Stomach (tissue), 4 donors: ENCODE measurements around the gene SS18.

Experiments
- EP300 ChIP-seq: sonication (generic); formaldehyde crosslinking; IDR thresholded peaks from one replicate; pipeline ENCODE4 v1.6.1; 2017; ENCODE audit warnings: antibody characterized with exemption
- TF ChIP-seq, protein P1 (sequence below), 7 experiments: fragments of 450-650 bp in 4 of 7; fragments of 200-600 bp in 3 of 7; sonication (generic) in 3 of 7; IDR thresholded peaks; one replicate each; pipeline ENCODE4 v1.5.1; 2016 to 2019; ENCODE audit warnings: antibody characterized with exemption in 7 of 7, control low read depth in 2 of 7, mild to moderate bottlenecking in 1 of 7

DNA sequence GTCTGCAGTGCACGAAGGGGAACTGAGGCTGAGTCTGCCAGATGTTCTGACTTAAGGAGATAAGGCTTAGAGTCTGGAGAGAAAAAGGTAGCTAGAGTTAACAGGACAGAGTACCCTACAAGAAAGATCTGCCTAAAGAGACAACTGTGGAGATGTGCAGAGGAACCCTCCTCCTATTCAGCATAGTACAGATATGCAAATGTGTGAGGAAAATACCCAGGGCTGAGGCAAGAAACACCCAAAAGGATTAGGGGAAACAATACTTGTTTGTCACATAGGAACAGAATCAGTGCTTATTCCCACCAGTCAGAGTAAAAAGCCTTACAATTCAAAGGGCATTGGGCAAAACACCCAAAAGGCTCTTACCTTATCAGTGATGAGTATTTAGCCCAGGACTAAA lies 67.8 kb downstream of the SS18 start:
- TF ChIP-seq, protein P1, sequence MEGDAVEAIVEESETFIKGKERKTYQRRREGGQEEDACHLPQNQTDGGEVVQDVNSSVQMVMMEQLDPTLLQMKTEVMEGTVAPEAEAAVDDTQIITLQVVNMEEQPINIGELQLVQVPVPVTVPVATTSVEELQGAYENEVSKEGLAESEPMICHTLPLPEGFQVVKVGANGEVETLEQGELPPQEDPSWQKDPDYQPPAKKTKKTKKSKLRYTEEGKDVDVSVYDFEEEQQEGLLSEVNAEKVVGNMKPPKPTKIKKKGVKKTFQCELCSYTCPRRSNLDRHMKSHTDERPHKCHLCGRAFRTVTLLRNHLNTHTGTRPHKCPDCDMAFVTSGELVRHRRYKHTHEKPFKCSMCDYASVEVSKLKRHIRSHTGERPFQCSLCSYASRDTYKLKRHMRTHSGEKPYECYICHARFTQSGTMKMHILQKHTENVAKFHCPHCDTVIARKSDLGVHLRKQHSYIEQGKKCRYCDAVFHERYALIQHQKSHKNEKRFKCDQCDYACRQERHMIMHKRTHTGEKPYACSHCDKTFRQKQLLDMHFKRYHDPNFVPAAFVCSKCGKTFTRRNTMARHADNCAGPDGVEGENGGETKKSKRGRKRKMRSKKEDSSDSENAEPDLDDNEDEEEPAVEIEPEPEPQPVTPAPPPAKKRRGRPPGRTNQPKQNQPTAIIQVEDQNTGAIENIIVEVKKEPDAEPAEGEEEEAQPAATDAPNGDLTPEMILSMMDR (IDR thresholded peaks at IDR 0.05): no peak
- TF ChIP-seq EP300: no peak
